ENCODE data around the gene USP36. TPM values are rescaled to one million over a fixed set of nuclear protein-coding genes. Genes with fewer than 3 reads are reported as not detected.

Gene USP36
- total RNA-seq, 1 experiment from 2014 or later: 37.5 TPM

DNA sequence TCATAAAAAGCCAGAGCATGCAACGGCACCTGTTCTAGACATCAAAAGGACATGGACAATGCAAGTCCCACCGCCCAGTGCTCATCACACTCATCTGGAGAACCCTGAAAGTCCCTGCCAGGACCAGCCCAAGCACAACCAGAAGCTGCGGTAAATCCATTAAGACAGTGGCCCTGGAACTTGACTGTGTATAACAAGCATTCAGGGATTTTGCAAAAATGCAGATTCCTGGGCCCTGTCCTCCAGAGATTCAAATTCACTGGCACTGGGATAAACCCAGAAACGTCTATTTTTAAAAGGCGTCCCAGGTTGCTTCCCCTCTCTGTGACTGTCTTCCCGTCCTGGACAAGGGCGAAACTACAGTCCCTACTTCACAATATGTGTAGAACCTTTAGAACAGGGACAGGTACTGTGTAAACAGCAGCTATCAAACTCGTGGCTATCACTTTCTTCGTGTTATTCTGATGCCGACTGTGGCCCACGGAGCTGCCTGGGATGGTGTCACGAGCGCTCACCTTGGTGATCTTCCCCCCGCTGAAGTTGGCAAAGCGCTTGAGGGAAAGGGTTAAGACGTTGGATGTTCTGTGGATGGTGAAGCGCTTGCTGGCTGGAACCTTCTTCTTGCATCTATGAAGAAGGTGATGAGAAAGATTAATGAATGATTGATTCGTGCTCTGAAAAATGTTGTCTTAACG, 22.3 kb downstream of the USP36 start:
- H3K9me2 ChIP-seq (replicated peaks; ENCODE audit: low read length): no peaks in the 10 kb centered on the region
- DNase-seq (no peak), ATAC-seq (no peak)
- no peak for TF ChIP-seq EZH2phosphoT487 (IDR thresholded peaks at IDR 0.05; ENCODE audit: borderline replicate concordance, low read length)
- TF ChIP-seq EZH2 (IDR thresholded peaks at IDR 0.05; ENCODE audit: low read length, unreplicated experiment): no peak
- TF ChIP-seq, protein P1, sequence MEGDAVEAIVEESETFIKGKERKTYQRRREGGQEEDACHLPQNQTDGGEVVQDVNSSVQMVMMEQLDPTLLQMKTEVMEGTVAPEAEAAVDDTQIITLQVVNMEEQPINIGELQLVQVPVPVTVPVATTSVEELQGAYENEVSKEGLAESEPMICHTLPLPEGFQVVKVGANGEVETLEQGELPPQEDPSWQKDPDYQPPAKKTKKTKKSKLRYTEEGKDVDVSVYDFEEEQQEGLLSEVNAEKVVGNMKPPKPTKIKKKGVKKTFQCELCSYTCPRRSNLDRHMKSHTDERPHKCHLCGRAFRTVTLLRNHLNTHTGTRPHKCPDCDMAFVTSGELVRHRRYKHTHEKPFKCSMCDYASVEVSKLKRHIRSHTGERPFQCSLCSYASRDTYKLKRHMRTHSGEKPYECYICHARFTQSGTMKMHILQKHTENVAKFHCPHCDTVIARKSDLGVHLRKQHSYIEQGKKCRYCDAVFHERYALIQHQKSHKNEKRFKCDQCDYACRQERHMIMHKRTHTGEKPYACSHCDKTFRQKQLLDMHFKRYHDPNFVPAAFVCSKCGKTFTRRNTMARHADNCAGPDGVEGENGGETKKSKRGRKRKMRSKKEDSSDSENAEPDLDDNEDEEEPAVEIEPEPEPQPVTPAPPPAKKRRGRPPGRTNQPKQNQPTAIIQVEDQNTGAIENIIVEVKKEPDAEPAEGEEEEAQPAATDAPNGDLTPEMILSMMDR (conservative IDR thresholded peaks at IDR 0.05; ENCODE audit: low read depth, low read length): no peak
- peaks cover 89% of the 10 kb centered on the region for H3K36me3 ChIP-seq (ENCODE audit: low read depth, low read length)
- no peak overlapping the region for H3K27ac ChIP-seq (ENCODE audit: low read length)
- H3K27me3 ChIP-seq (ENCODE audit: low read length): no peaks in the 10 kb centered on the region
- no peaks in the 10 kb centered on the region for H3F3A ChIP-seq (ENCODE audit: low read length, unreplicated experiment)
- no peak overlapping the region for H3K4me3 ChIP-seq (ENCODE audit: low read length)
- BruUV-seq (replicated peaks): no TSS peak
- H4K20me1 ChIP-seq (ENCODE audit: low read length): peaks cover 12% of the 10 kb centered on the region; the same call in 1 of the 2 replicates
- H3K4me2 ChIP-seq (ENCODE audit: low read length): no peak overlapping the region
- H2AFZ ChIP-seq (ENCODE audit: low read length): no peak overlapping the region
- H3K4me1 ChIP-seq (ENCODE audit: insufficient read depth, low read length): no peaks in the 10 kb centered on the region
- intact Hi-C loops (cut with micrococcal nuclease): no loop called here
- no peaks in the 10 kb centered on the region for H3K79me2 ChIP-seq (ENCODE audit: low read length)
- CTCF ChIA-PET: no interaction called here
- no peaks in the 10 kb centered on the region for H3K9me3 ChIP-seq (ENCODE audit: low read length)
- H3K9ac ChIP-seq (ENCODE audit: low read length): no peak overlapping the region
- POLR2A ChIA-PET (ENCODE audit: unreplicated experiment): no interaction called here

DNA sequence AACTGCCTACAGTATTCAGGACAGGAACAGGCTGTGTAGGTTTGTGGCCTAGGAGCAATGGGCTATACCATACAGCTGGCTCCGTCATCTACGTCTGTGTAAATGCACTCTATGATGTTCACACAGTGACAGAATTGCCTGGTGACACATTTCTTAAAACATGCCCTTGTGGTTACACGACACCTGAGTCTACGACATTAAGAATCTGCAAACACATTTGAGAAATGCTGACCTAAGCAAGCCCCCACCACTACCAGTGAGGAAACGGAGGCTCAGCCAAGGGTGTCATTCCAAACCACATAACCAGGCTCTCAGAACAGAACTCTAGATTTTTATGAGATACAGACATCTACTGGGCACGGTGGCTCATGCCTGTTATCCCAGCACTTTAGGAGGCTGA, 23.5 kb downstream of the USP36 start:
- no TSS peak for BruUV-seq (replicated peaks)
- no peak overlapping the region for H2AFZ ChIP-seq (ENCODE audit: low read length)
- ATAC-seq (no peak), DNase-seq (no peak)
- peaks cover 88% of the 10 kb centered on the region for H3K36me3 ChIP-seq (ENCODE audit: low read depth, low read length)
- no peak overlapping the region for H3K4me2 ChIP-seq (ENCODE audit: low read length)
- H3K27me3 ChIP-seq (ENCODE audit: low read length): no peaks in the 10 kb centered on the region
- intact Hi-C loops (cut with micrococcal nuclease): no loop called here
- POLR2A ChIA-PET (ENCODE audit: unreplicated experiment): no interaction called here
- H3K4me3 ChIP-seq (ENCODE audit: low read length): no peak overlapping the region
- no peaks in the 10 kb centered on the region for H3K4me1 ChIP-seq (ENCODE audit: insufficient read depth, low read length)
- H3K9me2 ChIP-seq (replicated peaks; ENCODE audit: low read length): no peaks in the 10 kb centered on the region
- no peaks in the 10 kb centered on the region for H3K79me2 ChIP-seq (ENCODE audit: low read length)
- no peaks in the 10 kb centered on the region for H3F3A ChIP-seq (ENCODE audit: low read length, unreplicated experiment)
- no peak for TF ChIP-seq EZH2phosphoT487 (IDR thresholded peaks at IDR 0.05; ENCODE audit: borderline replicate concordance, low read length)
- no peak for TF ChIP-seq EZH2 (IDR thresholded peaks at IDR 0.05; ENCODE audit: low read length, unreplicated experiment)
- TF ChIP-seq, protein P1 (conservative IDR thresholded peaks at IDR 0.05; ENCODE audit: low read depth, low read length): no peak
- CTCF ChIA-PET: no interaction called here
- no peak overlapping the region for H3K9ac ChIP-seq (ENCODE audit: low read length)
- H3K9me3 ChIP-seq (ENCODE audit: low read length): no peaks in the 10 kb centered on the region
- peaks cover 11% of the 10 kb centered on the region; the same call in 1 of the 2 replicates for H4K20me1 ChIP-seq (ENCODE audit: low read length)
- no peak overlapping the region for H3K27ac ChIP-seq (ENCODE audit: low read length)

DNA sequence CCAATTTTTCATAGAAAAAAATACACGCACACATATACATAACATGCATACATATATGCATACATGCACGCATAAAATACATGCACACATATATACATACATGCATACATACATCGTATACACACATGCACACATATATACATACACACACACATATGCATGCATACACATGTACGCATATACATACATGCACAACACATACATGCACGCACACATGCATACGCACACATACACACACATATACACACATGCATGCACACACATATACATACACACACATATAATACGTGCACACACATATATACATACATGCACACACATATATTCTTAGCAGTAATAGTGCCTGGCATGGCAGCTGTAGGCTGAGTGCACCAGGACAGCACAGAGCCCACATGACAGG, 24.9 kb downstream of the USP36 start:
- H3K4me2 ChIP-seq (ENCODE audit: low read length): no peak overlapping the region
- BruUV-seq (replicated peaks): no TSS peak
- POLR2A ChIA-PET (ENCODE audit: unreplicated experiment): no interaction called here
- H3K27ac ChIP-seq (ENCODE audit: low read length): no peak overlapping the region
- intact Hi-C loops (cut with micrococcal nuclease): no loop called here
- H3K4me1 ChIP-seq (ENCODE audit: insufficient read depth, low read length): no peaks in the 10 kb centered on the region
- ATAC-seq: no peak
- no peaks in the 10 kb centered on the region for H3K79me2 ChIP-seq (ENCODE audit: low read length)
- no peaks in the 10 kb centered on the region for H3K9me3 ChIP-seq (ENCODE audit: low read length)
- CTCF ChIA-PET: no interaction called here
- H4K20me1 ChIP-seq (ENCODE audit: low read length): peaks cover 11% of the 10 kb centered on the region; the same call in 1 of the 2 replicates
- no peaks in the 10 kb centered on the region for H3F3A ChIP-seq (ENCODE audit: low read length, unreplicated experiment)
- DNase-seq: no peak
- no peaks in the 10 kb centered on the region for H3K27me3 ChIP-seq (ENCODE audit: low read length)
- H3K9ac ChIP-seq (ENCODE audit: low read length): no peak overlapping the region
- no peak overlapping the region for H2AFZ ChIP-seq (ENCODE audit: low read length)
- no peak for TF ChIP-seq EZH2 (IDR thresholded peaks at IDR 0.05; ENCODE audit: low read length, unreplicated experiment)
- no peak for TF ChIP-seq EZH2phosphoT487 (IDR thresholded peaks at IDR 0.05; ENCODE audit: borderline replicate concordance, low read length)
- TF ChIP-seq, protein P1 (conservative IDR thresholded peaks at IDR 0.05; ENCODE audit: low read depth, low read length): no peak
- peaks cover 88% of the 10 kb centered on the region for H3K36me3 ChIP-seq (ENCODE audit: low read depth, low read length)
- no peaks in the 10 kb centered on the region for H3K9me2 ChIP-seq (replicated peaks; ENCODE audit: low read length)
- H3K4me3 ChIP-seq (ENCODE audit: low read length): no peak overlapping the region
